GM18861 (cell line): ENCODE data around the gene CCNA2.

Experiments
- ATAC-seq: cut with Tn5 transposase; IDR thresholded peaks from one replicate; pipeline ENCODE4 v1.9.1; 2021; ENCODE audit not compliant: unreplicated experiment

Gene CCNA2

GRCh38 chr4:121823505-121824170 is at the start of gene CCNA2:
CCNA2 (minus strand) TSS chr4:121823883; CDS start chr4:121823628, 255 bp downstream.
- peak; percentile 89 for ATAC-seq

GRCh38 chr4:121869841-121870822 is 46.4 kb upstream of the CCNA2 start, which contains the start of gene BBS7:
BBS7 (minus strand) TSS chr4:121870474; CDS start chr4:121870313, 161 bp downstream.
- peak; percentile 98 for ATAC-seq

- ATAC-seq = no peak
These were observed 40.1 kb upstream of the CCNA2 start for GRCh38 chr4:121863799-121864198.

GRCh38 chr4:121861426-121861825 is 37.7 kb upstream of the CCNA2 start:
- ATAC-seq = no peak

- ATAC-seq = no peak
These were observed 36.4 kb upstream of the CCNA2 start for GRCh38 chr4:121860121-121860520.

GRCh38 chr4:121851354-121851753 is 27.7 kb upstream of the CCNA2 start:
- no peak for ATAC-seq

GRCh38 chr4:121846662-121847061 is 23.0 kb upstream of the CCNA2 start:
- no peak for ATAC-seq

GRCh38 chr4:121842862-121843261 is 19.2 kb upstream of the CCNA2 start:
- ATAC-seq = no peak

GRCh38 chr4:121838136-121838535 is 14.5 kb upstream of the CCNA2 start:
- no peak for ATAC-seq

- no peak for ATAC-seq
These were observed 5.8 kb upstream of the CCNA2 start for GRCh38 chr4:121829511-121829910.

GRCh38 chr4:121827853-121828252 is 4.2 kb upstream of the CCNA2 start:
- ATAC-seq = no peak

GRCh38 chr4:121824950-121825349 is 1.3 kb upstream of the CCNA2 start:
- no peak for ATAC-seq

- no peak for ATAC-seq
These were observed 466 bp upstream of the CCNA2 start for GRCh38 chr4:121824171-121824527.

GRCh38 chr4:121822796-121823504 is 733 bp downstream of the CCNA2 start:
- ATAC-seq = peak; percentile 41

GRCh38 chr4:121822047-121822446 is 1.6 kb downstream of the CCNA2 start:
- no peak for ATAC-seq

- ATAC-seq = no peak
These were observed 4.3 kb downstream of the CCNA2 start for GRCh38 chr4:121819216-121819965.

- no peak for ATAC-seq
These were observed 5.5 kb downstream of the CCNA2 start for GRCh38 chr4:121818215-121818614.

- no peak for ATAC-seq
These were observed 6.0 kb downstream of the CCNA2 start for GRCh38 chr4:121817701-121818100.

GRCh38 chr4:121817006-121817405 is 6.7 kb downstream of the CCNA2 start:
- no peak for ATAC-seq

GRCh38 chr4:121814756-121815155 is 8.9 kb downstream of the CCNA2 start:
- ATAC-seq = no peak

GRCh38 chr4:121811122-121811521 is 12.6 kb downstream of the CCNA2 start:
- ATAC-seq = no peak
